Measurements from ENCODE around the gene NRG2. TPM values are rescaled to one million over a fixed set of nuclear protein-coding genes. Genes with fewer than 3 reads are reported as not detected.
A peak's percentile ranks its signal among the peaks of the same experiment; 100 is the strongest.

NRG2 gene
- polyA plus RNA-seq, 3 donors = 0.01 TPM; not detected in 2

GRCh38 chr5:139849942-139850341, 193.2 kb downstream of the NRG2 start:
- no peak overlapping the region for H3K27ac Mint-ChIP-seq
- no peak overlapping the region for H2AFZ ChIP-seq (ENCODE audit: insufficient read depth, low read depth, low read length, poor library complexity, severe bottlenecking)
- H3K27me3 ChIP-seq (ENCODE audit: control insufficient read depth in 2 of 2, insufficient read depth in 2 of 2, low read length in 2 of 2) = peaks cover 24 to 46% of the 10 kb centered on the region in 2 donors
- no peaks in the 10 kb centered on the region for H3K79me2 ChIP-seq (ENCODE audit: insufficient read depth, low read length)
- no peaks in the 10 kb centered on the region for H3K36me3 ChIP-seq (replicated peaks in 1 of 2; ENCODE audit: control insufficient read depth in 1 of 2, insufficient read depth in 2 of 2, low read length in 2 of 2)
- peak overlapping the region in 1 of 2 donors; percentile 52 for H3K4me3 Mint-ChIP-seq
- H3K9me3 ChIP-seq (replicated peaks in 1 of 2; ENCODE audit: control insufficient read depth in 1 of 2, insufficient read depth in 1 of 2, low read length in 2 of 2) = peaks cover 0 to 11% of the 10 kb centered on the region in 2 donors
- no peak for DNase-seq
- no peak overlapping the region for H3K4me2 ChIP-seq (replicated peaks; ENCODE audit: extremely low read depth, low read length, poor library complexity, severe bottlenecking)
- 58% methylated on average over 2 of the region's 2 CpGs for whole genome bisulfite sequencing (ENCODE audit: insufficient coverage)
- intact Hi-C loops (cut with micrococcal nuclease) = no loop called here
- H4K20me1 ChIP-seq (ENCODE audit: insufficient read depth, low read length) = no peaks in the 10 kb centered on the region
- no peak for TF ChIP-seq CTCF (IDR thresholded peaks at IDR 0.05)
- H3K4me1 Mint-ChIP-seq = peaks cover 8% of the 10 kb centered on the region
- H3K4me3 ChIP-seq (replicated peaks in 1 of 3; ENCODE audit: low read depth in 2 of 3, low read length in 3 of 3) = no peak overlapping the region
- H3K27me3 Mint-ChIP-seq (ENCODE audit: low read depth in 3 of 3) = peaks cover 37 to 53% (median 46%) of the 10 kb centered on the region in 3 donors
- H3K9ac ChIP-seq (ENCODE audit: insufficient read depth, low read length, poor library complexity, severe bottlenecking) = no peak overlapping the region
- peaks cover 0 to 4% (median 1%) of the 10 kb centered on the region in 7 donors for H3K9me3 Mint-ChIP-seq
- H3K4me1 ChIP-seq (ENCODE audit: control insufficient read depth in 1 of 2, insufficient read depth in 2 of 2, low read length in 2 of 2) = peaks cover 3 to 7% of the 10 kb centered on the region in 2 donors
- H3K27ac ChIP-seq (ENCODE audit: low read depth in 1 of 2, low read length in 2 of 2) = no peak overlapping the region
- H3K36me3 Mint-ChIP-seq = no peaks in the 10 kb centered on the region

GRCh38 chr5:139849501-139849900, 193.6 kb downstream of the NRG2 start:
- no peaks in the 10 kb centered on the region for H3K79me2 ChIP-seq (ENCODE audit: insufficient read depth, low read length)
- no peak overlapping the region for H3K4me2 ChIP-seq (replicated peaks; ENCODE audit: extremely low read depth, low read length, poor library complexity, severe bottlenecking)
- peaks cover 0 to 4% (median 1%) of the 10 kb centered on the region in 7 donors for H3K9me3 Mint-ChIP-seq
- no peaks in the 10 kb centered on the region for H3K36me3 ChIP-seq (replicated peaks in 1 of 2; ENCODE audit: control insufficient read depth in 1 of 2, insufficient read depth in 2 of 2, low read length in 2 of 2)
- peaks cover 0 to 11% of the 10 kb centered on the region in 2 donors for H3K9me3 ChIP-seq (replicated peaks in 1 of 2; ENCODE audit: control insufficient read depth in 1 of 2, insufficient read depth in 1 of 2, low read length in 2 of 2)
- no peak overlapping the region for H3K9ac ChIP-seq (ENCODE audit: insufficient read depth, low read length, poor library complexity, severe bottlenecking)
- no peak for TF ChIP-seq CTCF (IDR thresholded peaks at IDR 0.05)
- H3K27me3 Mint-ChIP-seq (ENCODE audit: low read depth in 3 of 3) = peaks cover 38 to 57% (median 46%) of the 10 kb centered on the region in 3 donors
- peaks cover 3 to 7% of the 10 kb centered on the region in 2 donors for H3K4me1 ChIP-seq (ENCODE audit: control insufficient read depth in 1 of 2, insufficient read depth in 2 of 2, low read length in 2 of 2)
- no peaks in the 10 kb centered on the region for H3K36me3 Mint-ChIP-seq
- H3K4me3 ChIP-seq (replicated peaks in 1 of 3; ENCODE audit: low read depth in 2 of 3, low read length in 3 of 3) = no peak overlapping the region
- peak overlapping the region in 1 of 2 donors; percentile 82 for H3K4me3 Mint-ChIP-seq
- peaks cover 24 to 46% of the 10 kb centered on the region in 2 donors for H3K27me3 ChIP-seq (ENCODE audit: control insufficient read depth in 2 of 2, insufficient read depth in 2 of 2, low read length in 2 of 2)
- no peak for DNase-seq
- 84% methylated on average over 7 of the region's 7 CpGs for WGBS (ENCODE audit: insufficient coverage)
- H3K4me1 Mint-ChIP-seq = peaks cover 8% of the 10 kb centered on the region
- intact Hi-C loops (cut with micrococcal nuclease) = no loop called here
- no peak overlapping the region for H3K27ac ChIP-seq (ENCODE audit: low read depth in 1 of 2, low read length in 2 of 2)
- no peaks in the 10 kb centered on the region for H4K20me1 ChIP-seq (ENCODE audit: insufficient read depth, low read length)
- H3K27ac Mint-ChIP-seq = no peak overlapping the region
- H2AFZ ChIP-seq (ENCODE audit: insufficient read depth, low read depth, low read length, poor library complexity, severe bottlenecking) = no peak overlapping the region
